Measurements from ENCODE around the gene PHKG2.

PHKG2 gene

DNA sequence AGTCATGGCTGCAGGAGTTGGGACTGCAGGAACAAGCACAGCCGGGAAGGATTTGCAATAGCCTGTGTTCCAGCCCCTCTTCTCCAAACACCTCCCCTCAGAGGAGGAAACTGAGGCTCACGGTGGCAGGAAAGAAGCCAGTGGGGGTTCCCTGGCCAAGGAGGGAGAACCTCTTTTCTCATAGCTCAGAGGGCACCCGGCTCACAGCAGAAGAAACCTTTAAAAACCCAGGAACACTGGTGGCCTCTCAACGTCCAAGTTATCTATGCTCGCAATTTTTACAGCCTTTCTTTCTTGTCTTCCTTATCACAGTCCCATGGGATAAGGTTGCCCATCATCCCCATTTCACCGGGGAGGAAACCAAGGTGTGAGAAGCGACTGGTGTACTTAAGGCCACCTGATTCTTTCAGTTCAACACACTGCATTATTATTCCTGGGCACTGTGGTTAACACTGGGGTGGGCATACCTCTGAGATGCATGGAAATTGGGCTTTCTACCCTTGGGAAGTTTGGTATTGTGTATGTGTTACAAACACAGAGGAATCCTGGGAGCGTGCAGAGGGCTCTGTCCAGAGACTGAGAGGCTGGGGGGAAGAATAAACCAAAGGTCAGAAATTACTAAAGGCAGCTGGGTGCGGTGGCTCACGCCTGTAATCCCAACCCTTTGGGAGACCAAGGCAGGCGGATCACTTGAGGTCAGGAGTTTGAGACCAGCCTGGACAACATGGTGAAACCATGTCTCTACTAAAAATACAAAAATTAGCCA, 39.6 kb downstream of the PHKG2 start:
- no peak for TF ChIP-seq CTCF (conservative IDR thresholded peaks at IDR 0.05; ENCODE audit: control insufficient read depth, insufficient read depth, low read depth, low read length)
- H3K4me3 ChIP-seq (ENCODE audit: control insufficient read depth, low read depth, low read length) = peak overlapping the region; percentile 94
- DNase-seq (ENCODE audit: low read depth) = no peak

GRCh38 chr16:30793508-30794069, 45.4 kb downstream of the PHKG2 start:
- H3K4me3 ChIP-seq (ENCODE audit: control insufficient read depth, low read depth, low read length) = no peak overlapping the region
- no peak for DNase-seq (ENCODE audit: low read depth)
- no peak for TF ChIP-seq CTCF (conservative IDR thresholded peaks at IDR 0.05; ENCODE audit: control insufficient read depth, insufficient read depth, low read depth, low read length)

GRCh38 chr16:30794634-30795033, 46.4 kb downstream of the PHKG2 start:
- H3K4me3 ChIP-seq (ENCODE audit: control insufficient read depth, low read depth, low read length) = no peak overlapping the region
- TF ChIP-seq CTCF (conservative IDR thresholded peaks at IDR 0.05; ENCODE audit: control insufficient read depth, insufficient read depth, low read depth, low read length) = no peak
- no peak for DNase-seq (ENCODE audit: low read depth)

DNA sequence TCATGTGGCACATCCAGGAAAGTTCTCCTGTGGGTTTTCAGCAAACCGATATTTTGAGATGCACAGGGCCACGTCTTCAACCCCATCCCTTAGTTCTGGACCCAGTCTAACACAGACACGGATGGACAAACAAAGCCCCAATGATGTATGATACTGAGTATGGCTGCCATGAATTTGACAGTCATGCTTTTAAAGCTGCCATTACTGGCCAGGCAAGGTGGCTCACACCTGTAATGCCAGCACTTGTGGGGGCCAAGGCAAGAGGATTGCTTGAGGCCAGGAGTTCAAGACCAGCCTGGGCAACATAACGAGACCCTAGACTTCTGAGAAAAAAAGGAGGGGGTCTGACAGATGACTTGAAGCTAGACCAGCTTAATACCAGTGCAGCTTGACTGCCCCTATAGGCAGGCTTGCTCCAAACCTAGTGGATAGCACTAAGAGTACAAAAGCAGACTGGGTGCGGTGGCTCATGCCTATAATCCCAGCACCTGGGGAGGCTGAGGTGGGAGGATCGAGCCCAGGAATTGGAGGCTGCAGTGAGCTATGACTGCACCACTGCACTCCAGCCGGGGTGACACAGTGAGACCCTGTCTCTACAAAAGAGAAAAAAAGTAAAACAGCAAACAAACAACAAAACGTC, 49.6 kb downstream of the PHKG2 start:
- DNase-seq (ENCODE audit: low read depth) = no peak
- no peak for TF ChIP-seq CTCF (conservative IDR thresholded peaks at IDR 0.05; ENCODE audit: control insufficient read depth, insufficient read depth, low read depth, low read length)
- H3K4me3 ChIP-seq (ENCODE audit: control insufficient read depth, low read depth, low read length) = no peak overlapping the region
